Left lung (tissue), 14 donors: ENCODE results near the gene ASIC2. TPM values are rescaled to one million over a fixed set of nuclear protein-coding genes. Genes with fewer than 3 reads are reported as not detected.

Source experiments
- ATAC-seq: fragments of 200-7000 bp; cut with Tn5 transposase; one replicate; pipeline ENCODE4 v1.9.1; 2020; ENCODE audit warnings: moderate library complexity
- DNase-seq, 4 donors: peaks; one replicate each; pipeline ENCODE4 v3.0.0-alpha.2; 2013 to 2020
- H3K27ac ChIP-seq, 2 donors: fragments of 200-600 bp; sonication (generic) in 1 of 2; one replicate each; pipeline versions ENCODE4 v1.5.0 to v1.8.0; 2020 to 2021
- H3K27me3 ChIP-seq, 2 donors: fragments of 200-600 bp; sonication (generic) in 1 of 2; one replicate each; pipeline versions ENCODE4 v1.5.0 to v1.8.0; 2020 to 2021
- H3K36me3 ChIP-seq, 2 donors: fragments of 200-600 bp; sonication (generic) in 1 of 2; one replicate each; pipeline versions ENCODE4 v1.5.0 to v1.8.0; 2020 to 2021
- H3K4me1 ChIP-seq, 2 donors: fragments of 200-600 bp; one replicate each; pipeline ENCODE4 v1.8.0; 2021
- H3K4me3 ChIP-seq, 2 donors: fragments of 200-600 bp; sonication (generic) in 1 of 2; one replicate each; pipeline versions ENCODE4 v1.5.0 to v1.8.0; 2020 to 2021; ENCODE audit warnings: mild to moderate bottlenecking in 1 of 2
- H3K9me3 ChIP-seq, 2 donors: fragments of 200-600 bp; sonication (generic) in 1 of 2; one replicate each; pipeline versions ENCODE4 v1.5.0 to v1.8.0; 2020 to 2021
- intact Hi-C, 2 donors: fragments of 100-400 bp; cut with DNase I; formaldehyde crosslinking; loops; one replicate each; pipeline versions ENCODE4 v1.11.2 to v1.14.2; 2022
- long read RNA-seq, 12 donors: library from polyadenylated mRNA in 2 of 12; unstranded in 2 of 12; transcript quantifications; one replicate each; pipeline ENCODE4 v2.0.0 and lab custom pipeline, GENCODE V29; 2019 to 2026
- polyA plus RNA-seq, 6 donors: library from polyadenylated mRNA; unstranded; fragments of 120-200 nt; gene quantifications; one replicate each; pipeline ENCODE4 v1.2.1, GENCODE V29; 2013; ENCODE audit not compliant: insufficient read length in 6 of 6
- total RNA-seq, 2 donors: library from RNA; stranded (reverse); fragmentation: NEBNext Ultra II Directional; extraction: Animal tissue kit (Norgen Biotek cat#: 25700); gene quantifications; one replicate each; pipeline ENCODE4 v1.2.1, GENCODE V29; 2021
- TF ChIP-seq, protein P1 (sequence below), 2 donors: fragments of 200-600 bp; sonication (generic) in 1 of 2; IDR thresholded peaks; one replicate each; pipeline versions ENCODE4 v1.5.0 to v1.8.0; 2021; ENCODE audit warnings: antibody characterized with exemption in 2 of 2
- donor health status: DM: no; HTN: yes; CAD: no.
- donor health status: DM: no; HTN: no; CAD: no.

Gene ASIC2
- total RNA-seq (under 1 TPM; 0.08 to 0.09 TPM), polyA plus RNA-seq (under 1 TPM; 0.17 to 0.59 (median 0.53) TPM)
- long read RNA-seq, donor 1, result 0 reads
- long read RNA-seq, donor 2, result 0 reads
- long read RNA-seq, donor 3, result 0 reads
- long read RNA-seq, donor 4, result 0 reads
- long read RNA-seq, donor 5, result 0 reads
- long read RNA-seq, donor 6, result 0 reads
- long read RNA-seq, donor 7, result 0 reads
- long read RNA-seq, donor 8, result 0 reads
- long read RNA-seq, donor 9, result 0 reads
- long read RNA-seq, donor 10, result 0 reads
- long read RNA-seq, donor 11, result 0 reads
- long read RNA-seq, donor 12, result 0 reads

DNA sequence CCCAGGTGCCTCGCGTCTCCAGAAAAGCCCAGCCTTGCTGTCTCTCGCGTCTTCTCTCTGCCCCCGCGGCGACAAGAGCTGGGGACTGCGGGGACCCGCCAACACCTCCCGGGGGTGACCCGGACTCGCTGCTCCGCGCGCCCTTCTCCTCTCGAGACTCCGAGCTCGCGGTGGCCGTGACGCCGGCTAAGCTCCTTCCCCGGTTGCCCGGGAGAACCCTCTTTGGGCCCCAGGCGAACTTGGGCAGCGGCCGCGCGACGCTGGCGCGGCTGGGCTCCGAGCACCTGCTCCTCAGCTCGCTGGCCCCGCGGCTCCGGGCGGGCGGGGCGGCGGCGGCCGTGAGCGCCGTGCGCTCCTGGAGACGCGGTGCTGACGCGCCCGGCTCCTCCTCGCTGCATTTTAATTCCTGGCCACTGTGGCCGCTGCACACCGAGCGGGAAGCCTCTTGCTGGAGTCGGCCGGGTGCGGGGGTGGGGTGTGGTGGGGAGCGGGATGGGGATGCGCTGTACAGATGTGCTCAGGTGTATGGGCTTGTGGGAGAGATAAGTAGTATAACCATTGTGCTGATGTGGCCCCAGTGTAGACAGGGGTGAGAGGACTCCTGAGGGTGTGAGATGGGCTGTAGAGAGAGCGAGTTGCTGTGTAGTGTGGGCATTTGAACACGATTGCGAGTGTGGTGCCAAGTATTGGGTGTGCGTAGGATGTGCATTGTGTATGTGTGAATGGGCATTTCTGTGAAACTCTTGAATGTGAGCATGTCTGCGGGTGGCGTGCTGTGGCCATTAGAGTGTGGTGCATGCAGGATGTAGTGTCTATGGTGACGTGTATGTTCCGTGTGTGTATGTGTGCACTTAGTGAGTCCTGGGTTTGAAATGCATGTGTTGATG is at the start of gene ASIC2:
Gene ASIC2 (minus strand): TSS at position 315 of the 887 bp plus-strand sequence.
- Histone ChIP-seq H3K4me3 (no peak within 1 kb of the TSS), H3K9me3 (no peaks in the 10 kb centered on the region), H3K36me3 (no peaks in the 10 kb centered on the region), H3K4me1 (peaks cover 0 to 18% of the 10 kb centered on the region in 2 donors), H3K27ac (no peak within 1 kb of the TSS), H3K27me3 (peaks cover 38 to 87% of the 10 kb centered on the region in 2 donors)
- intact Hi-C loops, result no loop called here
- DNase-seq, result peak in 1 of 4 donors; percentile 71
- TF ChIP-seq, protein P1, sequence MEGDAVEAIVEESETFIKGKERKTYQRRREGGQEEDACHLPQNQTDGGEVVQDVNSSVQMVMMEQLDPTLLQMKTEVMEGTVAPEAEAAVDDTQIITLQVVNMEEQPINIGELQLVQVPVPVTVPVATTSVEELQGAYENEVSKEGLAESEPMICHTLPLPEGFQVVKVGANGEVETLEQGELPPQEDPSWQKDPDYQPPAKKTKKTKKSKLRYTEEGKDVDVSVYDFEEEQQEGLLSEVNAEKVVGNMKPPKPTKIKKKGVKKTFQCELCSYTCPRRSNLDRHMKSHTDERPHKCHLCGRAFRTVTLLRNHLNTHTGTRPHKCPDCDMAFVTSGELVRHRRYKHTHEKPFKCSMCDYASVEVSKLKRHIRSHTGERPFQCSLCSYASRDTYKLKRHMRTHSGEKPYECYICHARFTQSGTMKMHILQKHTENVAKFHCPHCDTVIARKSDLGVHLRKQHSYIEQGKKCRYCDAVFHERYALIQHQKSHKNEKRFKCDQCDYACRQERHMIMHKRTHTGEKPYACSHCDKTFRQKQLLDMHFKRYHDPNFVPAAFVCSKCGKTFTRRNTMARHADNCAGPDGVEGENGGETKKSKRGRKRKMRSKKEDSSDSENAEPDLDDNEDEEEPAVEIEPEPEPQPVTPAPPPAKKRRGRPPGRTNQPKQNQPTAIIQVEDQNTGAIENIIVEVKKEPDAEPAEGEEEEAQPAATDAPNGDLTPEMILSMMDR (IDR thresholded peaks at IDR 0.05), result no peak
- ATAC-seq, result peak; percentile 39

GRCh38 chr17:33342025-33342424 is 48.9 kb upstream of the ASIC2 start:
- DNase-seq, result no peak
- TF ChIP-seq, protein P1 (IDR thresholded peaks at IDR 0.05), result no peak
- Histone ChIP-seq H3K4me1 (no peaks in the 10 kb centered on the region), H3K27ac (no peak overlapping the region), H3K36me3 (no peaks in the 10 kb centered on the region), H3K4me3 (no peak overlapping the region), H3K27me3 (peaks cover 0 to 26% of the 10 kb centered on the region in 2 donors), H3K9me3 (no peaks in the 10 kb centered on the region)
- intact Hi-C loops, result no loop called here
- ATAC-seq, result no peak

DNA sequence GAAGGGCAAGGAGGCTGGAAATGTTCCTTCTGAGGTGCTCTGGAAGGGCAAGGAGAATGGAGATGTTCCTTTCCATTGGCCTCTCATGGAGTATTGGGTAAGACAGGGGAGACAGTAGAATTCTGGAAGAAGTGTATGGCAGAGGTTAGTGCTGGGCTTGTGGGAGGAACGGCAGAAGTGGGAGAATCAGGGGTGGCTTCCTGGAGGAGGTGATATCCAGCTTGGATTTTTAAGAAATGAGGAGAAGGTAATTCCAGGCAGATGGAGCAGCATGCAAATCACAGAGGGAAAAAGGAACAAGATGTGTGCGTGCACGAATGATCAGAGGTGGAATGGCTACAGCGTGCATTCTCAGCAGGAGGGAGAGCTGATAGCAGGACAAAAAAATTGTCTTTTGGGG is 45.1 kb upstream of the ASIC2 start:
- Histone ChIP-seq H3K9me3 (no peaks in the 10 kb centered on the region), H3K27me3 (peaks cover 0 to 36% of the 10 kb centered on the region in 2 donors), H3K4me3 (no peak overlapping the region), H3K27ac (no peak overlapping the region), H3K4me1 (no peaks in the 10 kb centered on the region), H3K36me3 (no peaks in the 10 kb centered on the region)
- TF ChIP-seq, protein P1 (IDR thresholded peaks at IDR 0.05), result no peak
- DNase-seq (no peak), ATAC-seq (no peak)
- intact Hi-C loops, result no loop called here

DNA sequence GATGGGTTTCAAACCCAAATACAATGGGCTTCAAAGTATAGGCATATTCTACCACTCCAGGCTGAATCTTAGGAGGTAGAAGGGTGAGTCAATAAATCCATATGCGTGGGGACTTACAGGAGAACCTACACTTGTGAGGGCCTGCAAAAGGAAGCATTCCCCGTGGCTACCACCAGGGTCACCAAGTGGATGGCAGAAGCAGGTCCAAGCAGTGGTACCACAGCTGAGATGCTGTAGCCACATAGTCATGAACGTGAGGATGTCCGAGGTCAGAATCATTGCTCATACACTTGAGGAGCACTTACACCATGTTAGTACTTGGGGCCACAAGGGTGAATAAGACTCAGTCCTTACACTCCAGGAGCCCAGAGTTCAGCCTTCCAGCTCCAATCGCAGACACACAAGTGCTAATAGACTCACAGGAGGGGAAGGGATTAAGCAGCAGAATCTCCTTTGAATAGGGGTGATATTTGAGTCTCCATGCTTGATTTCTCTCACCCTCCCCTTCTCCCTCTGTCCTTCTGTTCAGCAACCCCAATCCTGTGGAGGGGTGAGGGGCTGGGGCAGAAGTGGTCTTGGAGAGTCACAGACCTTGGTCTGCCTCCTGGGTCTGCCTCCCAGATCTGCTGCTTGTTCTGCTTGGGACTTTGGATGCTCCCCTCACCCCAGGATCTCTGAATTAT is 42.5 kb upstream of the ASIC2 start:
- TF ChIP-seq, protein P1 (IDR thresholded peaks at IDR 0.05), result no peak
- Histone ChIP-seq H3K4me1 (no peaks in the 10 kb centered on the region), H3K36me3 (no peaks in the 10 kb centered on the region), H3K27me3 (peaks cover 0 to 27% of the 10 kb centered on the region in 2 donors), H3K4me3 (no peak overlapping the region), H3K9me3 (no peaks in the 10 kb centered on the region), H3K27ac (no peak overlapping the region)
- intact Hi-C loops, result no loop called here
- ATAC-seq, result no peak
- no peak for DNase-seq
